Breast epithelium (tissue), 4 donors: ENCODE measurements around the gene MAB21L2. TPM values are rescaled to one million over a fixed set of nuclear protein-coding genes. Genes with fewer than 3 reads are reported as not detected.
"Not testable (repeated sequence)": the region's sequence is repeated elsewhere in the genome, so short reads cannot be mapped to it uniquely, and the experiment has no call there.

Experiments used
- DNase-seq, 2 donors: peaks; one replicate each; pipeline ENCODE4 v3.0.0-alpha.2; 2019; ENCODE audit warnings: low spot score in 2 of 2
- H3K27ac ChIP-seq, 2 donors: fragments of 200-600 bp; sonication (generic) in 1 of 2; one replicate each; pipeline ENCODE4 v1.5.1; 2016 to 2019; ENCODE audit warnings: mild to moderate bottlenecking in 1 of 2
- H3K27me3 ChIP-seq, 2 donors: fragments of 200-600 bp; sonication (generic) in 1 of 2; one replicate each; pipeline versions ENCODE4 v1.5.1 to v1.6.0; 2017 to 2019; ENCODE audit warnings: control low read depth in 1 of 2, mild to moderate bottlenecking in 1 of 2
- H3K36me3 ChIP-seq: fragments of 200-600 bp; one replicate; pipeline ENCODE4 v1.5.1; 2019
- H3K4me1 ChIP-seq, 2 donors: fragments of 200-600 bp; sonication (generic); one replicate each; pipeline ENCODE4 v1.5.1; 2016 to 2019; ENCODE audit warnings: control low read depth in 1 of 2
- H3K4me3 ChIP-seq, 3 donors: fragments of 200-600 bp; sonication (generic); 1 replicate in 2 of 3; 2 replicates in 1 of 3; pipeline ENCODE4 v1.5.1; 2016 to 2019; ENCODE audit warnings: mild to moderate bottlenecking in 3 of 3, moderate library complexity in 2 of 3
- H3K9me3 ChIP-seq, 2 donors: fragments of 200-600 bp; sonication (generic) in 1 of 2; one replicate each; pipeline ENCODE4 v1.5.1; 2016 to 2019; ENCODE audit warnings: control low read depth in 1 of 2
- CTCF ChIP-seq, 3 donors: fragments of 450-650 bp; IDR thresholded peaks; one replicate each; pipeline ENCODE4 v1.5.1; 2016 to 2017; ENCODE audit warnings: antibody characterized with exemption in 3 of 3, mild to moderate bottlenecking in 3 of 3, moderate library complexity in 3 of 3
- POLR2A ChIP-seq: fragments of 450-650 bp; IDR thresholded peaks from one replicate; pipeline ENCODE4 v1.6.1; 2016; ENCODE audit warnings: antibody characterized with exemption, mild to moderate bottlenecking, moderate library complexity
- POLR2AphosphoS5 ChIP-seq, 3 donors: sonication (generic); formaldehyde crosslinking; IDR thresholded peaks; one replicate each; pipeline ENCODE4 v1.6.1; 2017; ENCODE audit warnings: antibody characterized with exemption in 3 of 3
- intact Hi-C: fragments of 100-400 bp; cut with DNase I; formaldehyde crosslinking; loops from one replicate; pipeline ENCODE4 v1.15.1; 2023; ENCODE audit warnings: low total_unique reads
- total RNA-seq, 3 donors: library from RNA; depleted of rRNA; stranded (reverse); fragments of >200 nt; gene quantifications; one replicate each; pipeline ENCODE4 v1.1.0, GENCODE V29; 2016

MAB21L2 gene
- total RNA-seq: under 1 TPM in 1 of 3 donors, not detected in 2; 0.15 TPM

DNA sequence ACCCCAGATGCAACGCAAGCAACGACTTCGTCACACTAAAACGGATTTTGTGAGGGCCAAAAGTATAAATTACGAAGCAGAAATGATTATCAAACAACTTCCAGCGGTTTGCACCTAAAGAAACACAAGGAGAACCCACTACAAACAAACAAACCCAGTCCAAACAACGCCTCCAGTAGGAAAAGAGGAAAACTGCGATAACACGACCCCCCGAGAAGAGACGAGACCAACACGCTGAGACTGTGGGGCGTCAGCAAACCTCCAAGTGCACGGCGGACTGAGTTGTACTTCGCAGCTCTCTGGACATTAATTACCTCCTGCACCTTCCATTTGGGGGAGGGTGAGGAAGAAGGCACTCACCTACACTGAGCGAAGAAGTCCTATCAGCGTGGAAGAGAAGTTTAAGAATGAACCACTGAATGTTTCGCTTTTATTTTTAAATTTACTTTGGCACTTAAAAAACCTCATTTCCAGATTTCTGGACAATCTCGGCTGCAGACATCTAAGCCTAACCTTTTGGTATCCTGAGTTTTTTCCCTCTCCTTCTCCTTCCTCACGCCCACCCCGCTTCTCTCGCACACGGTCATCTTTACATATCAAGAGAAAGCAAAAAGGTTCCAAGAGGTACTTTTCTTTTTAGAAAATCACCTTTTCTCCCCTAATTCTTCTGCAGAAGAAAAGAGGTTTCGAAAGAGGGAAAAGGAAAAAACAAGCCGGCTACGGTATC, at the start of gene MAB21L2:
Gene MAB21L2 (plus strand): TSS at position 6 of the 727 bp plus-strand sequence. CDS start 879 bp downstream, outside the sequence.
- Histone ChIP-seq H3K4me3 (peak within 1 kb of the TSS; percentile 21 to 50 (median 34)), H3K36me3 (no peaks in the 10 kb centered on the region), H3K4me1 (no peaks in the 10 kb centered on the region), H3K27ac (no peak within 1 kb of the TSS), H3K27me3 (no peaks in the 10 kb centered on the region), H3K9me3 (peaks cover 0 to 8% of the 10 kb centered on the region in 2 donors)
- DNase-seq: no peak
- TF ChIP-seq POLR2A (no peak), POLR2AphosphoS5 (IDR thresholded peaks at IDR 0.05) (no peak), CTCF (IDR thresholded peaks at IDR 0.05) (no peak)
- intact Hi-C loops: no loop called here

DNA sequence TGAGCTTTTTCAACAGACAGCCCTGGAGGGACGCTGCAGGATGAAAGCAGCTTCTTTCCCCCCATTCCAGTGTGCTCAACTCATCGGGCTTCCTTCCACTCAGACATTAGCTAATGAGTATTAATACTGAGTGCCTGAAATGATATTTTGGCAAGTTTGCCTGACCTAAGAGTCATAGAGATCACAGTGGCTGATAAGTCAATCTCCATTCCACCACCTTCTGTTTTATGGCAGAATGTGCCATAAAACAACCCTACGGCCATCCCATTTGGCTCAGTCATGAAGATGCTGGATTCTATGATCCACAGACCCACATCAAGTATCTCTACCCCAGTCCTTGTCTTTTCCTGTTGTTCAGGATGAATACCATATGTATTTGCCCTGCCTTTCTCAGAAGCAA, 48.3 kb upstream of the MAB21L2 start:
- no peaks in the 10 kb centered on the region for H3K27me3 ChIP-seq
- DNase-seq: no peak
- TF ChIP-seq CTCF (IDR thresholded peaks at IDR 0.05): no peak
- TF ChIP-seq POLR2AphosphoS5 (IDR thresholded peaks at IDR 0.05): no peak
- TF ChIP-seq POLR2A: no peak
- no peaks in the 10 kb centered on the region for H3K4me1 ChIP-seq
- no peak overlapping the region for H3K4me3 ChIP-seq
- no peak overlapping the region for H3K27ac ChIP-seq
- H3K36me3 ChIP-seq: no peaks in the 10 kb centered on the region
- H3K9me3 ChIP-seq: peaks cover 0 to 5% of the 10 kb centered on the region in 2 donors
- intact Hi-C loops: no loop called here

DNA sequence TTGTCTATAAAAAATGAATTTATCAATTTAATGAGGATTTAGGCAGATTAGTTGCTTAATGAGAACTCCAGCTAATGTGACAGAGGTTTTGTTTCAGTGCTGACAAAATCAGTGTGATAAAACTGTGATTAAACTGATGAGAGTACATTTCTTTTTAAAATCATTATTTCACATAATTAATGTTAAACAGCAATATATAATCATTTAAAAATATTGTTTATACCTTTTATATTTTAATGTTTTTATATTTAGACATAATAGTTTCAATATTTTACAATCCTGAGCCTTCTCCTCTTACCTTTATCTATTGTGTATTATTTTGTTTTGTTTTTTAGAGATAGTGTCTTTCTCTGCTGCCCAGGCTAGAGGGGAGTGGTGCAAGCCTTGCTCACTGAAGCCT, 47.1 kb upstream of the MAB21L2 start:
- H3K4me1 ChIP-seq: no peaks in the 10 kb centered on the region
- no peak for DNase-seq
- H3K4me3 ChIP-seq: no peak overlapping the region
- intact Hi-C loops: no loop called here
- peaks cover 0 to 5% of the 10 kb centered on the region in 2 donors for H3K9me3 ChIP-seq
- no peak for TF ChIP-seq POLR2A
- TF ChIP-seq CTCF (IDR thresholded peaks at IDR 0.05): no peak
- TF ChIP-seq POLR2AphosphoS5 (IDR thresholded peaks at IDR 0.05): no peak
- no peak overlapping the region for H3K27ac ChIP-seq
- no peaks in the 10 kb centered on the region for H3K36me3 ChIP-seq
- H3K27me3 ChIP-seq: no peaks in the 10 kb centered on the region

DNA sequence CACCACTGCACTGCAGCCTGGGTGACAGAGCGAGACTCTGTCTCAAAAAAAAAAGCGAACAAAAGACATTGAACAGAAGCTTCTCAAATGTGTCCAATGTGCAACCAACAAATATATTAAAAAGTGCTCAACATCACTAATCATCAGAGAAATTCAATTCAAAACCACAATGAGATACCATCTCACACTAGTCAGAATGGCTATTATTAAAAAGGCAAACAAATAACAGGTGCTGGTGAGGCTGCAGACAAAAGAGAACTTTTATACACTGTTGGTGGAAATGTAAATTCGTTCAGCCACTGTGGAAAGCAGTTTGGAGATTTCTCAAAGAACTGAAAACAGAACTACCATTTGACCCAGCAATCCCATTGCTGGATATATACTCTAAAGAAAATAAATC, 44.0 kb upstream of the MAB21L2 start:
- DNase-seq, H3K4me1 ChIP-seq, intact Hi-C loops, H3K9me3 ChIP-seq, H3K4me3 ChIP-seq, H3K27me3 ChIP-seq, H3K27ac ChIP-seq, H3K36me3 ChIP-seq: not testable (repeated sequence)

DNA sequence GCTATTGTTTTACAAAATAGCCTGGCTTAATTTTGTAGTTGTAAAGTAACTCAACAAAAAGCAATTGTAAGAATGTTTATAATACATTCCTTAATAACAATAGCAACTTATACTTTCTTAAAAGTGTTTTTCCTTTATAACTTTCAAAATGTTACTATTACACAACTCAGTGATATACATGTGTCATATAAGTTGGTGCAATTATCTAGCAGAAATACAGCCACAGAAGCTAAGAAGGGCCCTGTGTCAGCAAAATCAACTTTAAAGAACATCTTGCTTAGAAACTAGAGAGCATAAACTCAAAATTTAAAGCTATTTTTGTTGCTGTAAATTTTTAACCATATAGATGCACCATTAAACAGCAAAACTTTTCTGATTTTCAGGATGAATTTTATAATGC, 41.4 kb upstream of the MAB21L2 start:
- Histone ChIP-seq H3K27ac (no peak overlapping the region), H3K4me1 (no peaks in the 10 kb centered on the region), H3K27me3 (no peaks in the 10 kb centered on the region), H3K9me3 (peaks cover 0 to 5% of the 10 kb centered on the region in 2 donors), H3K36me3 (no peaks in the 10 kb centered on the region), H3K4me3 (no peak overlapping the region)
- DNase-seq: no peak
- intact Hi-C loops: no loop called here
- TF ChIP-seq POLR2A (no peak), CTCF (IDR thresholded peaks at IDR 0.05) (no peak), POLR2AphosphoS5 (IDR thresholded peaks at IDR 0.05) (no peak)
